Activated naive CD4-positive, alpha-beta T cell treated with anti-CD3 and anti-CD28 coated beads, Interleukin-2, amount 50 U/mL, for 16 hours (primary cell): ENCODE results near the gene ABCD4.
"Not testable (repeated sequence)": the region's sequence is repeated elsewhere in the genome, so short reads cannot be mapped to it uniquely, and the experiment has no call there.

Experiments
- DNase-seq: peaks from one replicate; pipeline ENCODE4 v3.0.0-alpha.2; 2020

Gene ABCD4

DNA sequence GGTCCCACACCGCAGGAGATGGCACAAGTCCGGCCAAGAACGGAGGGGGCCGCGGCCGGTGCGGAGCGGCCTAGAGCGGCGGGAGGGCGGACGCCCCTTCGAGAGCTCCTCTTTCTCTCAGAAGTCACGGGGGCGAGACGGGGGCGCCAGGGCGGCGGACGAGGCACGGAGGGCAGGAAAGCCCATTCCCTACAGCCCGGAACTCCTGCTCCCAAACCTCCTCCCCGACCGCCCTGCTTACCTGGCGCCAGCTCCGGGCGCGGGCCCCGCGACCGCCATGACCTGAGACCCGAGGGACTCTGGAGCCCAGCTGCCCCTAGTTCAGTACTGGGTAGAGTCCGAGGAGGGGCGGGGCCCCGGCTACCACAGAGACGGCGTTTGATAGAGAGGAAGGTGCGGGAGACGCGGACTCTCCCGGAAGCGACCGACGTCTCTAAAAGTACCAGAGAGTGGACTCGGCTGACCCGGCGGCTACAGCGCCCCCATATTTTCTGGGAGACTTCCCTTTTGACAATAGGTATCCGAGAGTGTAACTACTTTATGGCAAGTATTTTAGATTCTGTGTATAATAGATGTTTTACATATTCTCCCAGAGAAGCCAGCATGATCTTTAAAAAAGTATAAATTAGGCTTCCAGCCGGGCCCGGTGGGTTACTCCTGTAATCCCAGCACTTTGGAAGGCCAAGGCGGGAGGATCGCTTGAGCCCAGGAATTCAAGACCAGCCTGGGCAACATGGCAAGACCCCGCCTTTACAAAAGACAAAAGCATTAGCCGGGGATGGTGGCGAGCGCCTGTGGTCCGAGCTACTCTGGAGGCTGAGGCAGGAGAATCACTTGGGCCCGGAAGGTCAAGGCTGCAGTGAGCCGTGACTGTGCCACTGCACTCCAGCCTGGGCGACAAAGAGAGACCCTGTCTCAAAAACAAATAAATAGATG is at the start of gene ABCD4:
Gene ABCD4 (minus strand): TSS at position 301 of the 936 bp plus-strand sequence. CDS start 22 bp downstream, at position 279.
- peak; percentile 85 for DNase-seq

DNA sequence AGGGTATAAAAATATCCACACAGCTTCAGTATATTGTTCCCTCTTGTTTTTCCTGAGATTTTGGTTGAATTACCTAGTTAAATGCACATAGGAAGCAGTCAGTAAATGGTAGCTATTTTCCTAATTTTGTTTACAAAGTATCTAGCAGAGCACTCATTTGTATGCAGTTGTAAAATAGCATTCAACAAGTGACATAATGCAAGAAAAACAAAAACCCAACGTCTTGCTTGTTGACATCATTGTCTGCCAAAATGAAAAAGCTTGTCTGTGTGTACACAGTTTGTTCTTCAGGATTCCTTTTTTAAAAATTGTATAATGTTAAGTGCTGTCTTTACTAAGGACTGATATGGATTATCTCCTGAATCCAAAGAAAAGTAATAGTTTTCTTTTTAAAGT is 48.2 kb upstream of the ABCD4 start:
- DNase-seq, result no peak

DNA sequence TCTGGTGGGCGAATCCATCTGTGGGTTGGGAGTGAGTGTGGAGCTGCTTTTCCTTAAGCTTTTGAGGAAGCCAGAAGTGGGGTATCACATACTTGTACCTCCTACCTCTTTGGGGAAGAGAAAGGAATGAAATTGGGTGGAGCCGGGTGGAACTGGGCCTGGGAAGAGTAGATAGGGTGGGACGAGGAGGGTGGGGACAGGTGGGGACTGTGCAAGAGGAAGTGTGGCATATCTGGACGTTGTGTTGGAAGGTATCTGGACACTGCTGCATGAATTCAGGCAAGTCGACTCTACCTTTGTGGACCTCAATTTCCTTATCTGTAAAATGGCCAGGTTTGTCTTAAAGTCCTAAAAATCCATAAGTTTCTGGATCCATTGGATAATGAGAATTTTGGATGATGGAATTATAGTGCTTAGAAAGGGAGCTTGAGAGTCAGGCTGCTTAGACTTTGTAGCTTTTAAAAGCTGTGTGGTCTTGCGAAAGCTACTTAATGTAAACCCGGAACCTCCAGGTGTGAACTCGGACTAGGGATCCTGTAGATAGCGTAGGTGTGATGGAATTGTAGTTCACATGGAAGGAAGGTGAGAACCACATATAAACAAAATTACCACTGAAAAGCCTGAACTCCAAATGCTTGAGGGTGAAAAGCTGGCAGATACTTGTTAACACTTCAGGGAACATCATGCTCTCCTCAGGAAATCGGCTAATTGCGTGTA is 47.6 kb upstream of the ABCD4 start:
- no peak for DNase-seq

DNA sequence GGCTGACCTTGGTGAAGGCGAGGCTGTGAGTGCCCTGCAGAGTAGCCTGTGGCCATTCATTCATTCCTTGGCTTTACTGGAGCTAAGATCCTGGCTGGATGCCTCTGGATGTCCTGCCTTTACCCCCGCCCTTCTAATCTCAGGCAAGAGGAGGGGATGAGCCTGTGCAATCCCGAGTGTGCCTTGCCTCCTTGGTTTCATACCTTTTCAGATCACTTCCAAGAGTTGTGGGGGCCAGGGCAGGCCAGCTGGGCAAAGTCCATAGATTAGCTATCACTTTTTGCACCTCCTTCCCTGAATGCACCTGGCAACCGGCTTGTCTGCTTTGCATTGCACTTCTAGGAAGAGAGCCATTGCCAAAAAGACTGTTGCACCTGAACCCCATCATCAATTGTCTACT is 47.0 kb upstream of the ABCD4 start:
- DNase-seq, result no peak

DNA sequence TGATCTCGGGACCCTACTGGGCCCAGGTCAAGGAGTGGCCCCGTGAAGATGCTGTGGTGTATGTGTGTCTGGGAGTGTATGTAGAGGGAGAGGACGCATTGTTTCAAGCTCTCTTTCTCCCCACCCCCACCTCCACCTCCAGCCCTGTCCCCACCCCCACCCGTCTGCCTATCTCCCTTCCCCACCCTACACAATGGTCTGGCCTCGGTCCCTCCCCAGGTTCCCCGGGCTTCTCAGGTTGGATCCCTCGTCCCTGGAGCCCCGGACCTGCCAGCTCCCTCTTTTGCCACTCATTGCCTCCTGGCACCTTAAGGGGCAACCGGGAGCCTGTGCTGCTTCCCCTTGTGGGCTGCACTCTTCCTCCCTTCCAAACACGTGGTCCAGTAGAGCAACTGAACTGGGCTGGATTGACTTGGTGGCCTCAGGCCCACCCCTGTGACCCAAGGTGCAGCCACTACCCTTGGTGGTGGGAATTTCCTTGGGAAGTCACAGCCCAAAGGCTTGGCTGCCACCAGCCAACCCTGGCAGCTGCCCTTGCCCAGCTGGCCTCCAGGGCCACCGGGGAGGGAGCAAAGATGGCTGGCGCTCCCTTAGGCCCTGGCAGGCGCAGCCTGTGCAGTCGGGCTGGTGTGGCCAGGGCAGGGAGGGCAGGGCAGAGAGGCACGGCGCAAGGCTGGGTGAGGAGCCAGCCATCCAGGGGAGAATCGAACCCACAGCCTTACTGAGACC is 46.2 kb upstream of the ABCD4 start:
- DNase-seq, result no peak

DNA sequence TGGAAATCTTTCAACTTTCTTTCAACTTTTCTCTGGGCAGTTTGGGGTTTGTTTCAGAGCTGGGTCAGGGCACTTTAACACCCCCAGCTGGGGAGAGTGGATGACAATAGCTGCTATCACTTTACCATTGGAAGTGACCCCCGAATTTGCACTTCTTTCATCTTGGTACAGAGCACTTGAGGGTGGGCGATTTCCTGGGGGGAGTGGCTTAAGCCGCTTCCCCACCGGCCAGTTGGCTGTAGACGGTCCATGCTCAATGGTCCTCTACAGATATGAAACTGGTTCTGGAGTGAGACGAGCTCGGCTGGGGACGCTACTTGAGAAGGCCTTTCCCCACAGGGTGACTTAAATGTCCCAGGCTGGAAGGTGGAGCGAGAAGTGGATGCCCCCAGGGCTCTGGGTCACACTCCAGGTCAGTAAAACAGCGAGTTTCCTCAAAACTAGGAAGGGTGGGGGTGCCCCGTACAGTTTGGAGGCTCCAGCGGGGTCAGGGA is 45.6 kb upstream of the ABCD4 start, which contains the start of gene VRTN:
Gene VRTN (plus strand): TSS at position 231 of the 494 bp plus-strand sequence. CDS start 8,313 bp downstream, outside the sequence.
- no peak for DNase-seq

DNA sequence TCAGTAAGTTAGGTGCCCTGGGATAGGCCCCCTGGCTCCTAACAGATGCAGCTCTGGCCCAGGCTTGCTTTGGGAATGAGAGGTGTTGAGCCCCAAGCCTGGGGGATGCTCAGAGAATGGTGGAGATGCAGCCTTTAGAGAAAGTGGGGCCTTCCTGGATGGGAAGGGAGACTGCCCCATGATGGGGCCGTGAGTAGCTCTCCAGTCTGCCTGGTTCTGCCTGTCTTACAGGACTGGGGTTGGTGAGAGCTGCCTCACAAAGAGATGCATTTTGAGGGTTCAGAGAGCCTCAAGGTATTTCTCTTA is 45.0 kb upstream of the ABCD4 start:
- no peak for DNase-seq

DNA sequence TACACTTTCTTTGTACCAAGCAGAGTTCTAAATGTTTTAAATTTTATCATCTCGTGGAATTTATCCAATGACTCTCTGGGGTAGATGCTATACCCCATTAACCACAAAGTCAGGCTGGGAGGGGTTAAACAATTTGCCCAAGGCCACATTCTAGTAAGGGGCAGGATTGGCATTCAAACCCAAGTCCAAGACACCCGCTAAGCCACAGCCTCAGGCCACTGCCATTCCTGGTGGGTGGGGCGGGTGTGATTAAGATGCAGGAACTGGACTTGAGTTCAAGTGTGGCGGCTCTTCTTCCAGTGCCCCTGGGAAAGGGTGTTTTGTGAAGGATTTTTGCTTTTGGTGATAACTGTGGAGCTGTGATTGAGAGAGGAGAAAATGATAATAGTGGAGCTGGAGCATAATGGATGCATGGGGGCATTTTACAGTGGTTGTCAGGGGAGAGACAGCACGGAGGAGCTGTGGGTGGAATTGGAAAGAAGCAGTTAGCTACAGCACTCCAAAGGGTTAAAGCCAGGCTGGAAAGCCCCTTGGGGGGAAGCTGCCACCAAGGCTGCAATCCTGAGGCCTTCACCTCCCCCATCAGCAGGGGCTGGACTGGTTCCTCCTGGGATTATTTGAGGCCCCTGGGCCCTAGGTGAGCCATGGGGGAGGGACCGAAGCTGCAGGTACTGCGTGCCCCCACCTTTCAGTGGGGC is 44.5 kb upstream of the ABCD4 start:
- DNase-seq, result no peak

DNA sequence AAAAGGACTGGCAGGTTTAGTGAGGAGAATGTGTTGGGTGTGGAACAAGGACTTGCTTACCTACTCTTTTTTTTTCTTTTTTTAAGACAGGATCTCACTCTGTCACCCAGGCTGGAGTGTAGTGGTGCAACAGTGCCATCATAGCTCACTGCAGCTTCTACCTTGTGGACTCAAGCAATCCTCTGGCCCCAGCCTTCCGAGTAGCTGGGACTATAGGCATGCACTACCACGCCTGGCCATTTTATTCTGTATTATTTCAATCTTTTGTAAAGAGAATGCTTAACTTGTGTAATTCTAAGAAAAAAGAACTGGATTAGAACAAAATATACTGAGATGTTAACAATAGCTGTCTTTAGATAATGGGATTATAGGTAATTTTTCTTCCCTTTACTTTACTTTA is 43.6 kb upstream of the ABCD4 start:
- DNase-seq, result no peak

DNA sequence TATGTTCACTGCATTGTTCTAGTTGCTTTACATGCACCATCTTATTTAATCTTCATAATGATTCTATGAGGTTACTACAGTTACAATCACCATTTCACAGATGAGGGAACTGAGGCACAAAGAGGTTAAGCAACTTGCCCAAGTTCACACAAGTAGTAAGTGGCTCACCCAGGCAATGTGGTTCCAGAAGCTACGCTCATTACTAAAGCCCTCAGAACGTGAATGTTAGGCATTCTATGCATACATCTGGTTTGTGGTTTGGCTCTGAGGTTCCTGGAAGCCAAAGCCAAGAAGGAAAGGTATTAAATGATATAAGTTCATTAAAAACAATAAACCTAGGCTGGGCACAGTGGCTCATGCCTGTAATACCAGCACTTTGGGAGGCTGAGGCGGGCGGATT is 31.2 kb upstream of the ABCD4 start:
- no peak for DNase-seq

DNA sequence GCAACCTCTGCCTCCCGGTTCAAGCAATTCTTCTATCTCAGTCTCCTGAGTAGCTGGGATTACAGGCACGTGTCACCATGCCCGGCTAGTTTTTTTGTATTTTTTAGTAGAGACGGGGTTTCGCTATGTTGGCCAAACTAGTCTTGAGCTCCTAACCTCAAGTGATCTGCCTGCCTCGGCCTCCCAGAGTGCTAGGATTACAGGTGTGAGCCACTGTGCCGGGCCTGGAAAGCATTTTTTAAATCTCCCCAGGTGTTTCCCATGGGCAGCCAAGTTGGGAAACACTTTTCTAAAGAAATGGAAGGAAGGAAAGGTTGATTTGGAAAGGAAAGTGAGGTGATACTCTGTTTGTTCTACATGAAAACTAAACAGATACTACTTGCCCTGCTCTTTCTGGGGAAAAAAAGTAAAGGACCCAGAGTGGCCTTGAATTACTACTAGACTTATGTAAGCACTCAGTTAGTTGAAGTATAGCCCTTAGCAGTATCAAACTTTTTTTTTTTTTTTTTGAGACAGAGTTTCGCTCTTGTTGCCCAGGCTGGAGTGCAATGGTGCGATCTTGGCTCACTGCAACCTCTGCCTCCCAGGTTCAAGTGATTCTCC is 27.3 kb upstream of the ABCD4 start:
- DNase-seq, result not testable (repeated sequence)

DNA sequence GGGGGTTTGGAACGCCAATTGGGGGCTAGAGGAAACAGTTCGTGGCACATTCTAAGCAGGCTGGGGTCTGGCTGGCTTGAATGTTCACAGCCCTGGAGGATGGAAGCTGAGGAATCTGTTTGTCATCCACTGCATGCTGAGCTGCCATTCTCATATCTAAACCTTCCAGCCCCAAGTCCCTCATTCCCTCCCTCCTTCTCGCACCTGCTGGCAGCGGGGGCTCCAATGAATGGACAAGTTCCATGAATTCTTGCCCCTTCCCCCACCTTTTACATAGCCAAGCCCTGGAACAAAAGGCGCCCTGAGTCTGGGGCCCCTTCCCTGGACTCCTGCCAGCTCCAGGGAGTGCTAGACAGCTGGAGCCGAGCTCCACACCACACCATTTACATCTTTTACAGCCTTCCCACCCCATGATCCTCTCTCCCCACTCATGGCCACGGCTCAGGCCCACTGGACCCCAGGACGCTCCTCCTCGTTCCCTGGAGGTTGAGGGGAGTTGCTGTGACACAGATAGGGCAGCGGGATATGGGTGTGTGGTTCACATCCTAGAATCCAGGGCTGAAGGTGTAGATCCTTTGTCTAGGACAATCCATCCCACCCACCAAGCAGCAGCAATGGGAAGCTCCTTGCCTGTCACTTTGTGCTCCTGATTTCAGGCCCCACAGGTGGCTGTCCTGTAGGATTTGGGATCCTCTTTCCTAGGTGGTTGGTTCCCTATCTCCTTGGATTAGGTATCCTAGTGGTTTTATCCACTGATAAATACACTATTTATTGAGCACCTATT is 23.8 kb upstream of the ABCD4 start:
- no peak for DNase-seq

DNA sequence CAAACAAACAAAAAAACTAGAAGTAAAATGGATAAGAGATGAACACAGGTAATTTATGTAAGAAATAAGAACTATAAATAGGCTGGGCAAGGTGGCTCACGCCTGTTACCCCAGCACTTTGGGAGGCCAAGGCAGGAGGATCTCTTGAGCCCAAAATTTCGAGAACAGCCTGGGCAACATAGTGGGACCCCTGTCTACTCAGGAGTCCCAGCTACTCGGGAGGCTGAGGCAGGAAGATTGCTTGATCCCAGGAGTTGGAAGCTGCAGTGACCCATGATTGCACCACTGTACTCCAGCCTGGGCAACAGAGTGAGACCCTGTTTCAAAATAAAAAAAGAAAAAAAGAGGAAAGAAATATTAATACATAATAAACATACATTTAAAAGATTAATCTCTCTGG is 22.7 kb upstream of the ABCD4 start:
- no peak for DNase-seq

DNA sequence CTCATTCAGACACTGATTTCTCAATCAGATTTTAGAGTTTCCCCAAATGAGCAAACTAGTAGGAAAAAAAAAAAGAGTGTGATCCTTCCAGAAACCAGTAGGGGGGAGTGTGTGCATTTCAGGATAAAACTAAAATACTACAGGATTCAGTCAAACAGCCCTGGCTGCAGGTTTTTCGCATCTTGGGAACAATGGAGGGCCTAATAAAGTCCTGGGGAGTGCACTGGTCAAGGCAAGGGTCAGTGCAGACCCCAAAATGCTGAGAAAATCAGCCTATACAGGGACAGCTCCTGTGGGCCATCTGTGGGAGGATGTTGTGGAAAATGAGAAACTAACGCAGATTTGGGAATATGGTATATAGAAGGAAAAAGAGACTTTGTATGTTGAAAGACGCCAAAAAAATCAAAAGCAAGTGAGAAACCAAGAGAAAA is 22.2 kb upstream of the ABCD4 start:
- DNase-seq, result no peak

DNA sequence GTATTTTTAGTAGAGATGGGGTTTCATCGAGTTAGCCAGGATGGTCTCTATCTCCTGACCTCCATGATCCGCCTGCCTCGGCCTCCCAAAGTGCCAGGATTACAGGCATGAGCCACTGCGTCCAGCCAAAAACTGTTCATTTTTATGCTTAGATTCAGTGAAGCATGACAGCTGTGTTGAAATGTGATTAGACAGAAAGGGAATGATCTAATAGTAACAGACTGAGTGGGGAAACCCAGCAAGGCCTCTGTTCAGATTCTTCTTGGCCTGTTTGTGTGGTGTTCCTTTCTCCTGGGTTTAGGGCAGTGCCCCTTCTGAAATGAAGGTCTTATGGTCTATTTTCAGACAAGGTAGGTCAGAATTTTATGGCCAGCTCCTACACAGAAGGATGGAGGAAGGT is 11.8 kb upstream of the ABCD4 start:
- DNase-seq, result no peak

DNA sequence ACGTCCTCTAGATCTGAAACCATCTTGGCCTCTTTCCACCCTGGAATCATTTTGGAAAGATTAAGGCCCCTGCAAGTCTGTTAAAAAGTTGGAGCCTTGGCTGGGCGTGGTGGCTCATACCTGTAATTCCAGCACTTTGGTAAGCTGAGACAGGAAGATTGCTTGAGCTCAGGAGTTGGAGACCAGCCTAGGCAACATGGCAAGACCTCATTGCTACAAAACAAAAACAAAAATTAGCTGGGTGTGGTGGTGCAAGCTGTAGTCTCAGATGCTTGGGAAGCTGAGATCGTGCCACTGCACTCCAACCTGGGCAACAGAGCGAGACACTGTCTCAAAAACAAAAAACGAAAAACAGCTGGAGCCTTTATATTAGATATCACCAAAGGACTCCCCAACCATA is 10.9 kb upstream of the ABCD4 start:
- no peak for DNase-seq

DNA sequence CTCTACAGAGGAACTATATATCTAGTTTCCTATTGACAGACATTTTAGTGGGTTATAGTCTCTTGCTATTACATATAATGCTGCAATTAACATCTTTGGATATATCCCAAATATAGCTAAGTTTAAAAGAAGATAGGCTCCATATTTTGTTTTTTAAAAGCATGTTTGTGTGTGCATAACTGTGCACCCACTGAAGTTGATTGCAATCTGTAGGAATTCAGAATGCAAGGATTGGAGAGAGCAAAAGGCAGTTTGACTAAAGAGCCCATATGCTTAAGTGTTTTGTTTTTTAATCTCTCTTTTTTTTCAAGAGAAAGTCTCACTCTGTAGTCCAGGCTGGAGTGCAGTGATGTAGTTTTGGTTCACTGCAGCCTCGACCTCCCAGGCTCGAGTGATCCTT is 9.4 kb upstream of the ABCD4 start:
- no peak for DNase-seq

DNA sequence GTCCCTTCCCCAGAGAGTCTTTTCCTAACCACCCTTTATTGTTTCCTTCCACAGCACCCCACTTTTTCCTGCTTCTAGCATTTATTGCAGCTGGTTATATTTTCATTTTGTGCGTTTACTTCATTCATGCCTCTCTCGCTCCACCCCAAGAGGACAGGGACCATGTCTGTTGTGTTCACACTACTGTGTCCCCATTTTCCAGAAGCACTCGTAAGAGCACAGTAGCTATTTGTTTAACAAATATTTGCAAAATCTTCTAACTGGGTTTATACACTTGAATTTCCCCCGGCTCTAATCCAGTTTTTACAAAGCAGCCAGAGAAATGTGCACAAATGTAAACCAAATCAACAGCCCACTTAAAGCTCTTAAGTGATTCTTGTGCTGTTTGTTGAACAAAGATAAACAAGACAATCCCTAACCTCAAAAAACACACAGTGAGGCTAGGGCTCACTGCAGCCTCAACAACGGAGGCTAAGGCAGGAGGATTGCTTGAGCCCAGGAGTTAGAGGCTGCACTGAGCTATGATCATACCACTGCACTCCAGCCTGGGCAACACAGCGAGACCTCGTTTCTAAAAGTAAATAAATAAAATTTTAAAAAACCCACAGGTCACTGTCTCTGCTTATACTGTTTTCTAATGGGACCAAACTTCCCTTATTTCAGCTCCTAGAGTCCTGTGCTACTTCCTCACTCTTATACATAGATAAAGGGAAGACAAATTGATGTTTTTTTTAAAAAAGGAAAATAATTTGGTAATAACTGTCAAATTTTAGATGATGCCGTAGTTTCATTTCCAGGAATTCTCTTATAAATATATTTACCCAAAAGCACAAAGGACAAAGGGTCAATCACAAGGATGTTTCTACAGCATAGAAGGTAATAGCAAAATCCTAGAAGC is 6.6 kb upstream of the ABCD4 start:
- no peak for DNase-seq

DNA sequence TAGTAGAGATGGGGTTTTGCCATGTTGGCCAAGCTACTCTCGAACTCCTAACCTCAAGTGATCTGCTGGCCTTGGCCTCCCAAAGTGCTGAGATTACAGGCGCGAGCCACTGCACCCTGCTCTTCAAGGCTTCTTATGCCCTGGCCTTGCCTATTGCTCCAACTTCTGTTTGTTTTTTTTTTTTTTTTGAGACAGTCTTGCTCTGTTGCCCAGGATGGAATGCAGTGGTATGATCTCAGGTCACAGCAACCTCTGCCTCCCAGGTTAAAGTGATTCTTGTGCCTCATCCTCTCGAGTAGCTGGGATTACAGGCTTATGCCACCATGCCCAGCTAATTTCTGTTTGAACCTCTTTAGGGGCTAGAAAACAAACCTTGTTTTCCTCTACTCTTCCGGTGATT is 6.0 kb upstream of the ABCD4 start:
- DNase-seq, result no peak

DNA sequence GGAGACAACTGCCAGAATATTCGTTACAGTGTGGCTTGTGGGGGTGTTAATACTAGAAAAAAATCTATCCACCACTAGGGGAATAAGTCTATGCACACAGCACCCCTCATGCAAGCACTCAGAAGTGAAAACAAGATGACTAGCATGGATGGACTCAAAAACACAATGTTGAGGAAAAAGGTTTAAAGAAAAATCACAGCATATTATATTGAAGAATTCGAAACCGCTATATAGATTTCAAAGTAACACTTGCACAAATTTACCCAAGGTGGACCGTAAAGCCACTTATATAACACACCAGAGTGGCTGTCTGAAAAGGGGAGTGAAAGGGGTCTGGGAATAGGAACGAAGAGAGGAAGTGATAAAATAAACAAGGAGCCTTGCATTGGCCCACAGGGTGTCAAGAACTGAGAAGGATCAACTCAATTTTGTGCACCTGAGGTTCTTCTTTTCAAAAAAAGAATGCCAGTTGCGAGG is 544 bp downstream of the ABCD4 start:
- no peak for DNase-seq
